CD4-positive, alpha-beta T cell treated with Interleukin-6 at 100 ng/mL for 8 hours (primary cell): ENCODE measurements around the gene CLEC16A.
A peak's percentile ranks its signal among the peaks of the same experiment; 100 is the strongest.

ENCODE experiments used
- DNase-seq: peaks from one replicate; pipeline ENCODE4 v3.0.0-alpha.2; 2020; ENCODE audit warnings: mixed read lengths, low spot score

The CLEC16A gene, protein sequence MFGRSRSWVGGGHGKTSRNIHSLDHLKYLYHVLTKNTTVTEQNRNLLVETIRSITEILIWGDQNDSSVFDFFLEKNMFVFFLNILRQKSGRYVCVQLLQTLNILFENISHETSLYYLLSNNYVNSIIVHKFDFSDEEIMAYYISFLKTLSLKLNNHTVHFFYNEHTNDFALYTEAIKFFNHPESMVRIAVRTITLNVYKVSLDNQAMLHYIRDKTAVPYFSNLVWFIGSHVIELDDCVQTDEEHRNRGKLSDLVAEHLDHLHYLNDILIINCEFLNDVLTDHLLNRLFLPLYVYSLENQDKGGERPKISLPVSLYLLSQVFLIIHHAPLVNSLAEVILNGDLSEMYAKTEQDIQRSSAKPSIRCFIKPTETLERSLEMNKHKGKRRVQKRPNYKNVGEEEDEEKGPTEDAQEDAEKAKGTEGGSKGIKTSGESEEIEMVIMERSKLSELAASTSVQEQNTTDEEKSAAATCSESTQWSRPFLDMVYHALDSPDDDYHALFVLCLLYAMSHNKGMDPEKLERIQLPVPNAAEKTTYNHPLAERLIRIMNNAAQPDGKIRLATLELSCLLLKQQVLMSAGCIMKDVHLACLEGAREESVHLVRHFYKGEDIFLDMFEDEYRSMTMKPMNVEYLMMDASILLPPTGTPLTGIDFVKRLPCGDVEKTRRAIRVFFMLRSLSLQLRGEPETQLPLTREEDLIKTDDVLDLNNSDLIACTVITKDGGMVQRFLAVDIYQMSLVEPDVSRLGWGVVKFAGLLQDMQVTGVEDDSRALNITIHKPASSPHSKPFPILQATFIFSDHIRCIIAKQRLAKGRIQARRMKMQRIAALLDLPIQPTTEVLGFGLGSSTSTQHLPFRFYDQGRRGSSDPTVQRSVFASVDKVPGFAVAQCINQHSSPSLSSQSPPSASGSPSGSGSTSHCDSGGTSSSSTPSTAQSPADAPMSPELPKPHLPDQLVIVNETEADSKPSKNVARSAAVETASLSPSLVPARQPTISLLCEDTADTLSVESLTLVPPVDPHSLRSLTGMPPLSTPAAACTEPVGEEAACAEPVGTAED

DNA sequence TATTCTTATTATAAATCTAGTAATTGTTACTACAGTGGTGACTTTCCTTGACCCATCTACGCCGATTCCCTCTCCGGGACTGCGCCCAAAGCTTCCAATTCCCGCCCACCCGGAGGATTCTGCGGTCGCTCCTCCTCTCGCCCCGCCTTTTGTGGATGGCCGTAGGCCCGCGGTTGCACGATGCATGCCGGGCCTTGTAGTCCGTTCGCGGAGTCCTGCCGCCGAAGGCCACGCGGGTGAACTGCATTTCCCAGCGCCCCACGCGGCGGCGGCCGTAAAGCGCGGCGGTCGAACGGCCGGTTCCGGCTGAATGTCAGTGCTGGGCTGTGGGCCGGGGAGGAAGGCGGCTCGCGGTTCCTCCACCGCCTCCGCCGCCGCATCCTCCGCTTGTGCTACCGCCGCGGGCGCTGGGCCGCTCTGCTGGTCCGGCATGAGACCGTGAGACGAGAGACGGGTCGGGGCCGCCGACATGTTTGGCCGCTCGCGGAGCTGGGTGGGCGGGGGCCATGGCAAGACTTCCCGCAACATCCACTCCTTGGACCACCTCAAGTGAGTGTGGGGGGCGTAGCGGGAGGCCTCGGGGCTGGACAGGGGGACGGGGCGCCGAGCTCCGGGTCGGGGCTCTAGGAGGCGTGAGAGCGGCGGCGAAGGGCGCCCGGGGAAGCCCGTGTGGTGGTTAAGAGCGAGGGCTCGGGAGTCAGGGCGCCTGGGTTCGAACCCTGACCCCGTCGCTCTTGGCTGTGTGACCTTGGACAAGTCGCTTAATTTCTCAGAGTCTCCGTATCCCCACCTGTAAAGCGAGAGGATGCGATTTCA lies at the start of gene CLEC16A:
CLEC16A (plus strand) TSS at position 316 of the 816 bp plus-strand sequence; CDS start at position 470, 154 bp downstream.
- DNase-seq = peak; percentile 95

DNA sequence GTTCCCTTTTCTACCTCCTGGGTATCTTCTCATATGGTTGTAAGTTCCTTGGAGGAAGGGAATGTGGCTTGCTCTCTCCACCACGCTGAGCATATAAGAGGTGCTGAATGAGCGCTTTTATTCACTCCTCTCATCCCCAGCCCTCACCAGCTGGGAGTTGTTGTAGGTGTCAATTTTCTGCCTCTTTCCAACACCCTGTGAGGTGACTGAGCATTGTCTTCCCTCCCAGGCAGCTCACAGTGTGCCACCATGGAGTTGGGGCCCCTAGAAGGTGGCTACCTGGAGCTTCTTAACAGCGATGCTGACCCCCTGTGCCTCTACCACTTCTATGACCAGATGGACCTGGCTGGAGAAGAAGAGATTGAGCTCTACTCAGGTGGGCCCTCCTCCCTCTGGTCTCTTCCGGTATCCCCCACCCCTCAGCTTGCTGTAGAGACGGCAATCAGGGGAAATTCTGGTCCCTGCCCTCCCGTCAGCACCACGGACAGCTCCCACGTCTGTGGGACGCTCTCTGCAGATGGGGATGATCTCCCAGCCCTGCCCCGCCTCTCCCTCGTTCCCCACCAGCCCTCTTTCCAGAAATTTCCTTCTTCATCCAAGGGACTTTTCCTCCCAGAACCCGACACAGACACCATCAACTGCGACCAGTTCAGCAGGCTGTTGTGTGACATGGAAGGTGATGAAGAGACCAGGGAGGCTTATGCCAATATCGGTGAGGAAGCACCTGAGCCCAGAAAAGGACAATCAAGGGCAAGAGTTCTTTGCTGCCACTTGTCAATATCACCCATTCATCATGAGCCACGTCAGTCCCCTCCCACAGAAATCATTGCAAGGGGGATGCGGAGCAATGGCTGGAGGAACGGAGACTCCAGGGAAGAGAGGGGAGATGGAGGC lies 49.1 kb upstream of the CLEC16A start:
- no peak for DNase-seq

DNA sequence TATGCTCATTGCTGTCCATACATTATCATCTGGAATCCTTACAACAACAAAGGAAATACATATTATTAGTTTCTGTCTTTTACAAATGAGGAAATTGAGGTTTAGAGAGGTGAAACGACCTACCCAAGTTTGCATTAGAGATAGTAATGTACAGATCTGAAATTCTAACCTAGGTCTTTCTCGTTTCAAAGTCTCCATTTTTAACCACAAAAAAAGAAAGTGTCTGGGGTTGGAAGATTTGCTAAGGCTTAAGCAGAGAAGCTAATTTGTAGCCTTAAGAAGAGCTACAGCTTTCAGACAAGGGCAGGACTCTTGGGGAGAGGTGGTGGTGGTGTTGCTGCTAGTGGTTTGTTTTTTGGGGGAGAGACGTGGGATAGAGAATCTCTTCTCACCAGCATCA lies 48.2 kb upstream of the CLEC16A start:
- DNase-seq = no peak

DNA sequence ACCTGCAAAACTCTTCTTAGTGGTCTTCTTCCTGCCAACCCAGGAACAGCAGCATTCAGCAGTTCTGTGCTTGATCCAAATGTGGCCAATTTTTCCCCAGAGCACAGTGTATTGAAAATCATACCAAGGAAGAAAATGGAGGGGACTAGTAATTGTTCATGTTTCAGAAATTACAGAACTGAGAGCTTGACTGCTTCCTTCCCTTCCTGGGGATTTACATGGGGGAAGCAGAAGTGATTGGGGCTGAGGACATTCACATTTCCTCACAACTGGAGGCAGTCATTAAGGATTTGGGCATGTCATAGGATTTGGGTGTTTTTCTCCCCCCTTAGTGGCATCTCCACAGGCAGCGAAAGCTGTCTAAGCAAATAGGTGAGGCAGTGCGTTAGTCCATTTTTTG lies 47.6 kb upstream of the CLEC16A start:
- DNase-seq = no peak

DNA sequence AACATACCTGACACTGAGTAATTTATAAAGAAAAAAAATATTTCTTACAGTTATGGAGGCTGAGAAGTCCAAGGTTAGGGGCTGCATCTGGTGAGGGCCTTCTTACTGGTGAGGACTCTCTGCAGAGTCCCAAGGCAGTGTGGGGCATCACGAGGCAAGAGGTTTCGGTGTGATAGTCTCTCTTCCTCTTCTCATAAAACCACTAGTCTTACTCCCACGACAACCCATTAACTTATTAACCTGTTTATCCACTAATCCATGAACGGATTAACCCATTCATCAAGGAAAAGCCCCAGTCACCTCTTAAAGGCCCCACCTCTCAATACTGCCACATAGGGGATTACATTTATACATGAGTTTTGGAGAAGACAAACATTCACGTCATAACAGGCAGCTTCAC lies 47.2 kb upstream of the CLEC16A start:
- DNase-seq = no peak

DNA sequence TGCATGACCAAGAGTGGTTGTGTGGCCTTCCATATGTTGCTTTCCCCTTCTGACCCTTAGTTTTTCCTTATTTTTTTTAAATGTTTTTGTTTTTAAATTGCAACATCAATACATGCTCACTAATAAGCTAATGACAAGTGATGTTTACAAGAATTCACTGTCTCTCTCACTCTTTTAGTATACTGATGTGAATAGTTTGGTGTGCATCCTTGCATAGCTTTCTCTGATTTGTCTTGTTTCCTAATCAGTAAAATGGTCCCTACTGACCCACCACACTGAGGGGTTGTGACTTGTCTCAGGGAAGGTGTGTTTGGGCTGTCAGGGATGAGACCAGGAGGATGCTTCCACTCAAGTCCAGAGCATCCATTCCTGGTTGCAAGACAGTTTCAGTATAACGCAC lies 41.4 kb upstream of the CLEC16A start:
- no peak for DNase-seq

DNA sequence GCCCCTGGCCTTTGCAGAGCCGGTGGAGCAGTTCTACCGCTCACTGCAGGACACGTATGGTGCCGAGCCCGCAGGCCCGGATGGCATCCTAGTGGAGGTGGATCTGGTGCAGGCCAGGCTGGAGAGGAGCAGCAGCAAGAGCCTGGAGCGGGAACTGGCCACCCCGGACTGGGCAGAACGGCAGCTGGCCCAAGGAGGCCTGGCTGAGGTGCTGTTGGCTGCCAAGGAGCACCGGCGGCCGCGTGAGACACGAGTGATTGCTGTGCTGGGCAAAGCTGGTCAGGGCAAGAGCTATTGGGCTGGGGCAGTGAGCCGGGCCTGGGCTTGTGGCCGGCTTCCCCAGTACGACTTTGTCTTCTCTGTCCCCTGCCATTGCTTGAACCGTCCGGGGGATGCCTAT lies 37.9 kb upstream of the CLEC16A start:
- no peak for DNase-seq

DNA sequence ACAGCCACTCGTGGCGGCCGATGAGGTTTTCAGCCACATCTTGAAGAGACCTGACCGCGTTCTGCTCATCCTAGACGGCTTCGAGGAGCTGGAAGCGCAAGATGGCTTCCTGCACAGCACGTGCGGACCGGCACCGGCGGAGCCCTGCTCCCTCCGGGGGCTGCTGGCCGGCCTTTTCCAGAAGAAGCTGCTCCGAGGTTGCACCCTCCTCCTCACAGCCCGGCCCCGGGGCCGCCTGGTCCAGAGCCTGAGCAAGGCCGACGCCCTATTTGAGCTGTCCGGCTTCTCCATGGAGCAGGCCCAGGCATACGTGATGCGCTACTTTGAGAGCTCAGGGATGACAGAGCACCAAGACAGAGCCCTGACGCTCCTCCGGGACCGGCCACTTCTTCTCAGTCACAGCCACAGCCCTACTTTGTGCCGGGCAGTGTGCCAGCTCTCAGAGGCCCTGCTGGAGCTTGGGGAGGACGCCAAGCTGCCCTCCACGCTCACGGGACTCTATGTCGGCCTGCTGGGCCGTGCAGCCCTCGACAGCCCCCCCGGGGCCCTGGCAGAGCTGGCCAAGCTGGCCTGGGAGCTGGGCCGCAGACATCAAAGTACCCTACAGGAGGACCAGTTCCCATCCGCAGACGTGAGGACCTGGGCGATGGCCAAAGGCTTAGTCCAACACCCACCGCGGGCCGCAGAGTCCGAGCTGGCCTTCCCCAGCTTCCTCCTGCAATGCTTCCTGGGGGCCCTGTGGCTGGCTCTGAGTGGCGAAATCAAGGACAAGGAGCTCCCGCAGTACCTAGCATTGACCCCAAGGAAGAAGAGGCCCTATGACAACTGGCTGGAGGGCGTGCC lies 37.2 kb upstream of the CLEC16A start:
- no peak for DNase-seq

DNA sequence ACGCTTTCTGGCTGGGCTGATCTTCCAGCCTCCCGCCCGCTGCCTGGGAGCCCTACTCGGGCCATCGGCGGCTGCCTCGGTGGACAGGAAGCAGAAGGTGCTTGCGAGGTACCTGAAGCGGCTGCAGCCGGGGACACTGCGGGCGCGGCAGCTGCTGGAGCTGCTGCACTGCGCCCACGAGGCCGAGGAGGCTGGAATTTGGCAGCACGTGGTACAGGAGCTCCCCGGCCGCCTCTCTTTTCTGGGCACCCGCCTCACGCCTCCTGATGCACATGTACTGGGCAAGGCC lies 36.7 kb upstream of the CLEC16A start:
- no peak for DNase-seq

DNA sequence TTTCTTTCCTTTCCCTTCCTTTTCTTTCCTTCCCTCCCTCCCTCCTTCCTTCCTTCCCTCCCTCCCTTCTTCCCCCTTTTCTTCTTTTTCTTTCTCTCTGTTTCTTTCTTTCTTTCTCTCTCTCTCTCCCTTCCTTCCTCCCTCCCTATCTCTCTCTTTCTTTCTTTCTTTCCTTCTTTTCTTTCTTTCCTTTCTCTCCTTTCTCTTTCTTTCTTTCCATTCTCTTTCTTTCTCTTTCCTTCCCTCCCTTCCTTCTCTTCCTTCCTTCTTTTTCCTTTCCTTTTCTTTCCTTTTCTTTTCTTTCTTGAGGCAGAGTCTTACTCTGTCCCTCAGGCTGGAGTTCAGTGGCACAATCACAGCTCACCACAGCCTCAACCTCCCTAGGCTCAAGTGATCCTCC lies 33.1 kb upstream of the CLEC16A start:
- no peak for DNase-seq

DNA sequence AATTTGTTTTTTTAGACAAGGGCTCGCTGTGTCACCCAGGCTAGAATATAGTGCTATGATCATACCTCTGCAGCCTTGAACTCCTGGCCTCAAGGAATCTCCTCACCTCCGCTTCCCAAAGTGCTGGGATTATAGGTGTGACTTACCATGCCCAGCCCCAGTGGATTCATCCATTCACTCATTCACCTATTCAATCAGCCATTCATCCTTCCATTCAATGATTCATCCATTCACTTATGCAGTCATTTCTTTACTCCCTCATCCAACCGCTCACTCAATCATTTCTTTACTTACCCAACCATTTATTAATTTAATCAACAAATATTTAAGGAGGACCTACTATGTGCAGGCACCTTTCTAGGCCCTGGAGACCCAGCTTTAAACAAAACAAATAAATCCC lies 27.8 kb upstream of the CLEC16A start:
- no peak for DNase-seq

DNA sequence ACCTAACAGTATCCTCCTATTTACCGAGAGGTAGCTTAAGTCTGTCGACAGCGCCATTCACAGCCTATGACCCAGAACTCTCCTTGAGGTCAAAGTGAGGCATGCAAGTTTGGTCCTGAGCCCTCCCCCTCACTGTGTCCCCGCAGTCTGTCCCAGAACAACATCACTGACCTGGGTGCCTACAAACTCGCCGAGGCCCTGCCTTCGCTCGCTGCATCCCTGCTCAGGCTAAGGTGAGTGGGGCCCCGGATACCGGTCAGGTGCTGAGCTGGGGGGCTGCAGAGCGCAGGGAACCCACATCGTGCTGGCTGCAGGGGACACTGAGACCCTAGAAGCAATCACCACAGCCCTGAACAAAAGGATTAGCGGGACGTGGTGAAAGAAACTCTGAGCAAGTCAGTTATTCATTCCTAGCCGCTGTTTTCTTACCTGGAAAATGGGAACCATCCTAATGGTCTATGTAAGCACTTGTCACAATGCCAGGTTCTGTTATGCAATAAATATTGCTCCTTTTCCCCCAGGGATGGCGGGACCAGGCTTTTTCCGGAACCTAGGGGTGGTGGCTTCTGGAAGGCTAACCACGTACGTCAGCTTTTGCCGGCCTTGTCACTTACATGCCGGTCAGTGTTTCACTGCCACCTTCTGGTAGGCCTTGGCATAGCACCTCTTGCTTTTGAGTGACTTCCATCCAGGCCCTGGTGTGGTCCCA lies 25.9 kb upstream of the CLEC16A start:
- peak; percentile 75 for DNase-seq

DNA sequence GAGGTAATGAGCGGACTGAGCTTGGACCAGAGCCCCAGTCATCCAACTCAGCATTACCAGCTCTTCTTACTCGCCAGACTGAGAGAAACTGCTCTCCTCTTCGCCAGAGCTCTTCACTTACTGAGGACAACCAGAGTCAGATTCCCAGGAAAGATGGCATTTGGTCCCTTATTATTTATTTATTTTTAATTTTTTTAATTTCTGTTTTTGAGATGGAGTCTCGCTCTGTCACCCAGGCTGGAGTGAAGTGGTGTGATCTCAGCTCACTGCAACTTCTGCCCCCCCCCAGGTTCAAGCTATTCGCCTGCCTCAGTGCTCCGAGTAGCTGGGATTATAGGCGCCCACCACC lies 25.4 kb upstream of the CLEC16A start:
- DNase-seq = no peak

DNA sequence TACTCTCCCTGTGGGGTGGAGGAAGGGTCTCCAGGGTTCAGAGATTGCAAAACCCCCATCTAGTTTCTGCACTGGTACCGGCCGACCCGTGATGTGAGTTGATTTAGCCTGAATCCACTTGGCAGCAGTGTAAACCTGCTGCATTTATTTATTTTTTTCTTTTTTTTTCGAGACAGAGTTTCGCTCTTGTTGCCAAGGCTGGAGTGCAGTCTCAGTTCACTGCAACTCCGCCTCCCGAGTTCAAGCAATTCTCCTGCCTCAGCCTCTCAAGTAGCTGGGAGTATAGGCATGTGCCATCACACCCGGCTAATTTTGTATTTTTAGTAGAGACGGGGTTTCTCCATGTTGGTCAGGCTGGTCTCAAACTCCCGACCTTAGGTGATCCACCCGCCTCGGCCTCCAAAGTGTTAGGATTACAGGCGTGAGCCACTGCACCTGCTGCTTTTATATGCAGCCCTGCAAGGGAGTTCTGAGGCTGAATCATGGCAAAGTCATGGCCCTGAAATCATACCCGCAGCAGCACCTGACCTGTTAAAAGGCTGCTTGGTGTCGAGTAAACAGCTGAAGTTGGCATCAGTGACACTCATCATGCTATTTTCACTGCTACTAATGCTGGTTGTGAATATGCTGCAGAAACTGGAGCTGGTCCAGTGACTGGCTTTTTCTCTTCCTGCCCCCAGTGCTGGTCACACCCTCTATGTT lies 23.5 kb upstream of the CLEC16A start:
- no peak for DNase-seq

DNA sequence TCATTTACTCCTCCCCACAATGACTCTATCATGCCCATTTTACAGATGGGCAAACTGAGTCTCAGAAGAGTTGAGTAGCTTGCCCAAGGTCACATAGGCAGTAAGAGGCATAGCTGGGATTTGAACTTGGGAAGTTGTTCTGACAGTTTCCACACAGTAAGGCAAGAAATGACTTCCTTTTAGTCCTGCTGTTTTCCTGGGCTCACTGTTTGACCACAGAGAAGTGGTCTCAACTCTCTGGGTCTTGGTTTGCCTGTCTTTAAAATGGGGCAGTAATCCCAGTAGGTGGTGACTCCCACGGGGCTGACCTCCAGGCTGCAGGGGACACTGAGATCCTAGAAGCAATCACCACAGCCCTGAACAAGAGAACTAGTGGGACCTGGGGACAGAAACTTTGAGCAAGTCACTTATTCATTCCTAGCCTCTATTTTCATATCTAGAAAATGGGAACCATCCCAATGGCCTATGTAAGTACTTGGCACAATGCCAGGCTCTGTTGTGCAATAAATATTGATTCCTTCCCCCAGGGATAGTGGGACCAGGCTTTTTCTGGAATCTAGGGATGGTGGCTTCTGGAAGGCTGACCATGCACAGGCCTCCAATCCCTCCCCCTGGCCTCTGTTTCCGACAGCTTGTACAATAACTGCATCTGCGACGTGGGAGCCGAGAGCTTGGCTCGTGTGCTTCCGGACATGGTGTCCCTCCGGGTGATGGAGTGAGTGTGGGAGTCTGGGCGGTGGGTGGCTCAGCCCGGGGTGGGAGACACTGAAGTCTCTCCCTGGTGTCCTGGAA lies 22.6 kb upstream of the CLEC16A start:
- no peak for DNase-seq

DNA sequence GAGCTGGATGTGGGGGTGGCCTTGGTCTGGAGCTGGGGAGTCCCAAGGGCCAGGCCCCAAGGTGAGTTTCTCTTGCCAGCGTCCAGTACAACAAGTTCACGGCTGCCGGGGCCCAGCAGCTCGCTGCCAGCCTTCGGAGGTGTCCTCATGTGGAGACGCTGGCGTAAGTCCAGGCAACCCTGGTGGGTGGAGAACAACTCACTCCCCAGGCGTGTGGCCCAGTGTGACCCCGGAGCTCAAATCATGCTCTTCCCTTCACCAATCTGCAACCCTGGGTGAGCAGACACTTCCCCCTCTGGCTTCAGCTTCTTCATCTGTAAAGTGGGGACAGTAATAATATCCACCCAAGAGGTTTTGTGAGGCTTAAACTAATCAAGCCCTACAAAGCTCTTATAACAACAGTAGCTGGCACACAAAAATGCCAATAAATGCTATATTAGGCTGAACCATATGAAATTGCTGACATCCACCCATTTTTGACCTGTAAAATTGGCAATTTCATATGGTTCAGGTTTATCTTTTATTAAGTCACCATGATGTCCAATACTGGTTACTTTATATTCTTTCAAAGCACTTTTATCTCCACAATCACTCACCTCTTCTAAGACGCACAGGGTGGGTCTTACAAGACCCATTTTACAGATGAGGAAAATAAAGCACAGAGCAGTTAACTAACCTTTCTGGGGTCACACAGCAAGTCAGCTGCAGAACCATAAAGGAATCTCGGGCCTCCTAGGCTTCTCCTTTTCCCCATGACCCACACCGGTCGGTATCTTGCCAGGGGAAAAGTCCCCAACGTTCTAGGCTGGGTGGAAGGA lies 21.8 kb upstream of the CLEC16A start:
- DNase-seq = no peak

DNA sequence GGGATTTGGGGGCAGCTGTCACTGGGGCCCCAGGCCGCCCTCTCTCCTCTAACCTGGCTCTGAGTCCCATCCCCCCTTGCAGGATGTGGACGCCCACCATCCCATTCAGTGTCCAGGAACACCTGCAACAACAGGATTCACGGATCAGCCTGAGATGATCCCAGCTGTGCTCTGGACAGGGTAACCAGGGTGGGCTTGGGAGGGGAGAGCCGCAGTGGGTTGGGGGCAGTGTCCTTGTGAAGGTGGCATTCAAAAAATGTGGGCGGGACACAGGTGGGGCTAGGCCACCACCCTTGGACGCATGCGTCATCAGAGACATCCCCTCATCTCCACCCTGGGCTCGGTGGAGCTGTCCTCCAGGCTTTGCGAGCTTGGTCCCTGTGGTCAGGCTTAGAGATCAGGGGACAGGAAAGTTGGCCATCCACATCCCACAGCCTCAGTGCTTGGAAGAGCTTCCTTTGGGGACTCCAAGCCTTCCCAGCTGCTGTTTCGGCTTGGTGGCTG lies 21.2 kb upstream of the CLEC16A start:
- no peak for DNase-seq
